ENCODE measurements around the gene ANXA7.

The ANXA7 gene

DNA sequence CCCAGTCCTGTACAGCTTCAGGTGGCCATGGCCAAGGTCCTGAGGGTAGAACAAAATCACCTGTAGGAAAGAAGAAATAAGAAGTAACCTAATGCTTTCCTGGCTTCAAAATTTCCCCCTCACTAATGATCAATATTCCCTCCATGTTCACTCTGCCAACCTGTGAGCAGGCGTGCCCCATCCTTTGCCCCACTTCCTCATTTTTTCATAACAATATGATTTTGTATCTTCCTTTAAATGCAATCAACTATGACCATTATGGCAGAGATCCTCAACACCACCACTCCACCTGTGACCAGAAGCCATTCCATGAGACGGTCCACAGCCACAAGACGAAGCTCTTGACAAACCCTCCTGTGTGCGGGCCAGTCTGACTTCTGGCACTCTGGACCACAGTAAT, 12.5 kb upstream of the ANXA7 start:
- no peaks in the 10 kb centered on the region for H3K79me2 ChIP-seq (ENCODE audit: insufficient read depth, low read depth)
- no peak overlapping the region for H3K4me2 ChIP-seq
- TF ChIP-seq, protein P1, sequence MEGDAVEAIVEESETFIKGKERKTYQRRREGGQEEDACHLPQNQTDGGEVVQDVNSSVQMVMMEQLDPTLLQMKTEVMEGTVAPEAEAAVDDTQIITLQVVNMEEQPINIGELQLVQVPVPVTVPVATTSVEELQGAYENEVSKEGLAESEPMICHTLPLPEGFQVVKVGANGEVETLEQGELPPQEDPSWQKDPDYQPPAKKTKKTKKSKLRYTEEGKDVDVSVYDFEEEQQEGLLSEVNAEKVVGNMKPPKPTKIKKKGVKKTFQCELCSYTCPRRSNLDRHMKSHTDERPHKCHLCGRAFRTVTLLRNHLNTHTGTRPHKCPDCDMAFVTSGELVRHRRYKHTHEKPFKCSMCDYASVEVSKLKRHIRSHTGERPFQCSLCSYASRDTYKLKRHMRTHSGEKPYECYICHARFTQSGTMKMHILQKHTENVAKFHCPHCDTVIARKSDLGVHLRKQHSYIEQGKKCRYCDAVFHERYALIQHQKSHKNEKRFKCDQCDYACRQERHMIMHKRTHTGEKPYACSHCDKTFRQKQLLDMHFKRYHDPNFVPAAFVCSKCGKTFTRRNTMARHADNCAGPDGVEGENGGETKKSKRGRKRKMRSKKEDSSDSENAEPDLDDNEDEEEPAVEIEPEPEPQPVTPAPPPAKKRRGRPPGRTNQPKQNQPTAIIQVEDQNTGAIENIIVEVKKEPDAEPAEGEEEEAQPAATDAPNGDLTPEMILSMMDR (conservative IDR thresholded peaks at IDR 0.05; ENCODE audit: low read depth, low read length), result no peak
- H3K4me1 ChIP-seq (ENCODE audit: low read depth, poor library complexity, severe bottlenecking), result no peaks in the 10 kb centered on the region
- H3K4me3 ChIP-seq (IDR thresholded peaks at IDR 0.05; ENCODE audit: insufficient read depth, low read depth, low read length), result no peak overlapping the region
- H2AFZ ChIP-seq (ENCODE audit: low read depth), result no peak overlapping the region
- H3K27me3 ChIP-seq (ENCODE audit: insufficient read depth, low read depth), result no peaks in the 10 kb centered on the region
- no peak overlapping the region for H3K9ac ChIP-seq
- no peak overlapping the region for H3K27ac ChIP-seq
- H3K36me3 ChIP-seq (ENCODE audit: insufficient read depth), result no peaks in the 10 kb centered on the region
- no peaks in the 10 kb centered on the region for H4K20me1 ChIP-seq (ENCODE audit: insufficient read depth)

DNA sequence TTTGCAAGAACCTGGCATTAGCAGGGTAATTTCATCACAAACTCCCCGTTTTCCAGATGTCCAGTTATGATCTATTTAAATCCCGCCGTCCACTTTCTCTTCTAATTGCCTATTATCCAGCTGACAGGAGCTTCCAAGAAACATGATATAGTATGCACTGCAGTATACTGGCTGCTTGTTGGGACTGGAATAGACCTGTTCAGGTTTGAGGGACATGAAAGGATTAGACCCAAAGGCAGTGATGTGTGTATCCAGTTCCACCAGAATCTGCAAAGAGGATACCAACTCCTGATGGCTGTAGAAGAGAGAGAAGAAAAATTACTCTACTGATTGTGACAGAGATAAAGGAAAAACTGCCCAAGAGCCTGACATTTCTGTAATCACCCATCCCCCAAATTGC, 10.6 kb upstream of the ANXA7 start:
- H3K4me2 ChIP-seq, result no peak overlapping the region
- H4K20me1 ChIP-seq (ENCODE audit: insufficient read depth), result no peaks in the 10 kb centered on the region
- H3K79me2 ChIP-seq (ENCODE audit: insufficient read depth, low read depth), result no peaks in the 10 kb centered on the region
- H3K4me3 ChIP-seq (IDR thresholded peaks at IDR 0.05; ENCODE audit: insufficient read depth, low read depth, low read length), result no peak overlapping the region
- no peak overlapping the region for H3K27ac ChIP-seq
- H2AFZ ChIP-seq (ENCODE audit: low read depth), result no peak overlapping the region
- H3K9ac ChIP-seq, result no peak overlapping the region
- TF ChIP-seq, protein P1 (conservative IDR thresholded peaks at IDR 0.05; ENCODE audit: low read depth, low read length), result no peak
- no peaks in the 10 kb centered on the region for H3K36me3 ChIP-seq (ENCODE audit: insufficient read depth)
- no peaks in the 10 kb centered on the region for H3K4me1 ChIP-seq (ENCODE audit: low read depth, poor library complexity, severe bottlenecking)
- no peaks in the 10 kb centered on the region for H3K27me3 ChIP-seq (ENCODE audit: insufficient read depth, low read depth)

DNA sequence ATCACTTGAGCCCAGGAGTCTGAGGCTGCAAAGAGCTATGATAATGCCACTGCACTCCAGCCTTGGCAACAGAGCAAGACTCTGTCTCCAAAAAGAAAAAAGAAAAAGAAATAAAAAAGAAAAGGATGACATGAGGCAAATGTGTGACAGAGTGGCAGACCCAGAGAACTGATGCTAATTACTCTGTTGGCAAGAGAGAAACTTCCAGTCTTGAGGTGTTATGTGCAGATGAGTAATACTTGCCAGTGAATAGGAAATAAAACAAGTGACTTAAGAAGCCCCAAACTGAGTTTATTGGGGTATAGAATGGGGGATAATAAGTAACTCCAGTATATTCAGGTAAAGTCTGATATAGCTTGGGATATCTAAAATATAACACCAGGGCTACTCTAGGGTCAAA, 9.5 kb upstream of the ANXA7 start:
- TF ChIP-seq, protein P1 (conservative IDR thresholded peaks at IDR 0.05; ENCODE audit: low read depth, low read length), result no peak
- Histone ChIP-seq H3K27ac (no peak overlapping the region), H3K27me3 (ENCODE audit: insufficient read depth, low read depth) (no peaks in the 10 kb centered on the region), H3K4me2 (no peak overlapping the region), H3K79me2 (ENCODE audit: insufficient read depth, low read depth) (no peaks in the 10 kb centered on the region), H3K4me3 (IDR thresholded peaks at IDR 0.05; ENCODE audit: insufficient read depth, low read depth, low read length) (no peak overlapping the region), H3K9ac (no peak overlapping the region), H4K20me1 (ENCODE audit: insufficient read depth) (no peaks in the 10 kb centered on the region), H3K4me1 (ENCODE audit: low read depth, poor library complexity, severe bottlenecking) (no peaks in the 10 kb centered on the region), H2AFZ (ENCODE audit: low read depth) (no peak overlapping the region), H3K36me3 (ENCODE audit: insufficient read depth) (no peaks in the 10 kb centered on the region)

DNA sequence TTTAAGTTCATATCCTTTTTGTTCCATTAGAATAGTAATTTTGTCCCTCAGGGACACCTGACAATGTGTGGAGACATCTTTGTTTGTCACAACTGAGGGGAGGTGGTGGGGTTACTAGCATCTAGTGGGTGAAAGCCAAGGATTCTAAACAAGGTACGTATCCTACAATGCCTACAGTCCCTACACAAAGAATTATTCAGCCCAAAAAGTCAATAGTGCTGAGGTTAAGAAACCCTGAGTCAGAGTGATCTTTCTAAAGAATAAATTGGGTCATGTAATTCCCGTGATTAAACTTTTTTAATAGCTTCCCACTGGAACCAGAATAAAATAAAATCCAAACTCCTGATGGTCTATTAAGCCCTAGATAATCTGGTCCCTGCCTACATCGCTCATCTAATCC, 2.7 kb upstream of the ANXA7 start:
- Histone ChIP-seq H2AFZ (ENCODE audit: low read depth) (no peak overlapping the region), H3K4me2 (no peak overlapping the region), H3K9ac (no peak overlapping the region), H3K4me3 (IDR thresholded peaks at IDR 0.05; ENCODE audit: insufficient read depth, low read depth, low read length) (no peak overlapping the region), H3K27ac (no peak overlapping the region), H3K27me3 (ENCODE audit: insufficient read depth, low read depth) (no peaks in the 10 kb centered on the region), H3K36me3 (ENCODE audit: insufficient read depth) (no peaks in the 10 kb centered on the region), H3K79me2 (ENCODE audit: insufficient read depth, low read depth) (peaks cover 17% of the 10 kb centered on the region), H4K20me1 (ENCODE audit: insufficient read depth) (no peaks in the 10 kb centered on the region), H3K4me1 (ENCODE audit: low read depth, poor library complexity, severe bottlenecking) (peaks cover 16% of the 10 kb centered on the region)
- TF ChIP-seq, protein P1 (conservative IDR thresholded peaks at IDR 0.05; ENCODE audit: low read depth, low read length), result no peak
